Smooth muscle cell (in vitro differentiated cells): ENCODE measurements around the gene PRSS36. TPM values are rescaled to one million over a fixed set of nuclear protein-coding genes. Genes with fewer than 3 reads are reported as not detected.

Experiments
- DNase-seq: peaks from one replicate; lab custom pipeline; 2025; ENCODE audit not compliant: unreplicated experiment; lab: John Stamatoyannopoulos, UW
- H2AFZ ChIP-seq: fragments of 200-600 bp; sonication (generic); 2 replicates; pipeline ENCODE4 v1.6.0; 2016; ENCODE audit warnings: antibody characterized with exemption, low read depth, mild to moderate bottlenecking
- H3F3A ChIP-seq: fragments of 200-600 bp; sonication (generic); 2 replicates; pipeline ENCODE4 v1.6.0; 2017; ENCODE audit warnings: antibody characterized with exemption, low read depth
- H3K27ac ChIP-seq: fragments of 200-600 bp; sonication (generic); 2 replicates; pipeline ENCODE4 v1.5.1; 2016; ENCODE audit warnings: low read depth, mild to moderate bottlenecking
- H3K27me3 ChIP-seq: fragments of 200-600 bp; sonication (generic); 2 replicates; pipeline ENCODE4 v1.6.1; 2016; ENCODE audit warnings: low read depth, mild to moderate bottlenecking
- H3K36me3 ChIP-seq: fragments of 200-600 bp; sonication (generic); 2 replicates; pipeline ENCODE4 v1.5.1; 2016; ENCODE audit warnings: low read depth
- H3K4me1 ChIP-seq: fragments of 200-600 bp; sonication (generic); 2 replicates; pipeline ENCODE4 v1.5.1; 2016; ENCODE audit warnings: low read depth
- H3K4me2 ChIP-seq: fragments of 200-600 bp; sonication (generic); 2 replicates; pipeline ENCODE4 v1.6.0; 2016; ENCODE audit warnings: mild to moderate bottlenecking
- H3K4me3 ChIP-seq: fragments of 200-600 bp; sonication (generic); 2 replicates; pipeline ENCODE4 v1.5.1; 2016; ENCODE audit warnings: mild to moderate bottlenecking
- H3K79me2 ChIP-seq: fragments of 200-600 bp; sonication (generic); 2 replicates; pipeline ENCODE4 v1.6.0; 2016; ENCODE audit warnings: low read depth, mild to moderate bottlenecking
- H3K9ac ChIP-seq: fragments of 200-600 bp; sonication (generic); 2 replicates; pipeline ENCODE4 v1.6.0; 2016; ENCODE audit warnings: low read depth
- H3K9me3 ChIP-seq: fragments of 200-600 bp; sonication (generic); replicated peaks from 2 replicates; pipeline ENCODE4 v1.5.1; 2016; ENCODE audit warnings: low read depth
- H4K20me1 ChIP-seq: fragments of 200-600 bp; sonication (generic); 2 replicates; pipeline ENCODE4 v1.6.0; 2016; ENCODE audit warnings: low read depth
- WGBS: methylation state at CpG from one replicate; pipeline ENCODE4 v1.1.7; 2016; ENCODE audit warnings: low lambda C conversion rate; 5-methylcytosine and 5-hydroxymethylcytosine counted together
- polyA plus RNA-seq: library from polyadenylated mRNA; unstranded; fragments of >200 nt; fragmentation: Nextera tagmentation; extraction: Ambion mirVana; gene quantifications from 2 replicates; pipeline ENCODE4 v1.2.1, GENCODE V29; 2016
- total RNA-seq: library from RNA; depleted of rRNA; stranded (reverse); fragments of >200 nt; gene quantifications from 2 replicates; pipeline ENCODE4 v1.2.3, GENCODE V29; 2014
- TF ChIP-seq, protein P1 (sequence below): fragments of 200-600 bp; sonication (generic); IDR thresholded peaks from 2 replicates; pipeline ENCODE4 v1.5.1; 2017; ENCODE audit warnings: borderline replicate concordance, mild to moderate bottlenecking, antibody characterized with exemption; ENCODE audit not compliant: insufficient read depth, poor library complexity, severe bottlenecking

Gene PRSS36
- total and polyA plus RNA-seq, 2 experiments from 2014 or later = 0.31 to 1.6 TPM

GRCh38 chr16:31190061-31190460 is 40.2 kb upstream of the PRSS36 start:
- 97% methylated on average over 12 of the region's 12 CpGs for WGBS
- Histone ChIP-seq H3K9me3 (no peaks in the 10 kb centered on the region), H3K9ac (no peak overlapping the region), H3K36me3 (peaks cover 75% of the 10 kb centered on the region), H3K4me2 (no peak overlapping the region), H3K79me2 (peaks cover 56% of the 10 kb centered on the region), H3K27me3 (no peaks in the 10 kb centered on the region), H3K4me1 (no peaks in the 10 kb centered on the region), H2AFZ (no peak overlapping the region), H4K20me1 (peaks cover 100% of the 10 kb centered on the region), H3F3A (peaks cover 86% of the 10 kb centered on the region), H3K4me3 (no peak overlapping the region), H3K27ac (no peak overlapping the region)
- TF ChIP-seq, protein P1, sequence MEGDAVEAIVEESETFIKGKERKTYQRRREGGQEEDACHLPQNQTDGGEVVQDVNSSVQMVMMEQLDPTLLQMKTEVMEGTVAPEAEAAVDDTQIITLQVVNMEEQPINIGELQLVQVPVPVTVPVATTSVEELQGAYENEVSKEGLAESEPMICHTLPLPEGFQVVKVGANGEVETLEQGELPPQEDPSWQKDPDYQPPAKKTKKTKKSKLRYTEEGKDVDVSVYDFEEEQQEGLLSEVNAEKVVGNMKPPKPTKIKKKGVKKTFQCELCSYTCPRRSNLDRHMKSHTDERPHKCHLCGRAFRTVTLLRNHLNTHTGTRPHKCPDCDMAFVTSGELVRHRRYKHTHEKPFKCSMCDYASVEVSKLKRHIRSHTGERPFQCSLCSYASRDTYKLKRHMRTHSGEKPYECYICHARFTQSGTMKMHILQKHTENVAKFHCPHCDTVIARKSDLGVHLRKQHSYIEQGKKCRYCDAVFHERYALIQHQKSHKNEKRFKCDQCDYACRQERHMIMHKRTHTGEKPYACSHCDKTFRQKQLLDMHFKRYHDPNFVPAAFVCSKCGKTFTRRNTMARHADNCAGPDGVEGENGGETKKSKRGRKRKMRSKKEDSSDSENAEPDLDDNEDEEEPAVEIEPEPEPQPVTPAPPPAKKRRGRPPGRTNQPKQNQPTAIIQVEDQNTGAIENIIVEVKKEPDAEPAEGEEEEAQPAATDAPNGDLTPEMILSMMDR = no peak
- no peak for DNase-seq

GRCh38 chr16:31189412-31189778 is 39.5 kb upstream of the PRSS36 start:
- Histone ChIP-seq H3K9ac (no peak overlapping the region), H3K27me3 (no peaks in the 10 kb centered on the region), H4K20me1 (peaks cover 100% of the 10 kb centered on the region), H3K36me3 (peaks cover 77% of the 10 kb centered on the region), H3K4me2 (no peak overlapping the region), H2AFZ (no peak overlapping the region), H3K27ac (no peak overlapping the region), H3K4me1 (no peaks in the 10 kb centered on the region), H3K9me3 (no peaks in the 10 kb centered on the region), H3K4me3 (no peak overlapping the region), H3F3A (peaks cover 80% of the 10 kb centered on the region), H3K79me2 (peaks cover 63% of the 10 kb centered on the region)
- DNase-seq = no peak
- TF ChIP-seq, protein P1 = no peak
- 100% methylated on average over 2 of the region's 2 CpGs for WGBS

GRCh38 chr16:31188450-31189411 is 38.9 kb upstream of the PRSS36 start:
- H3K9me3 ChIP-seq = no peaks in the 10 kb centered on the region
- H2AFZ ChIP-seq = no peak overlapping the region
- H3K79me2 ChIP-seq = peaks cover 70% of the 10 kb centered on the region
- H4K20me1 ChIP-seq = peaks cover 100% of the 10 kb centered on the region
- H3F3A ChIP-seq = peaks cover 77% of the 10 kb centered on the region
- 99% methylated on average over 3 of the region's 3 CpGs for WGBS
- no peak overlapping the region for H3K4me3 ChIP-seq
- TF ChIP-seq, protein P1 = no peak
- no peaks in the 10 kb centered on the region for H3K27me3 ChIP-seq
- H3K36me3 ChIP-seq = peaks cover 75% of the 10 kb centered on the region
- no peaks in the 10 kb centered on the region for H3K4me1 ChIP-seq
- H3K27ac ChIP-seq = peak overlapping the region; percentile 10
- DNase-seq = no peak
- H3K9ac ChIP-seq = no peak overlapping the region
- H3K4me2 ChIP-seq = no peak overlapping the region
